HG02943 (cell line): ENCODE data around the gene KRTAP10-8.
"Not testable (repeated sequence)": the region's sequence is repeated elsewhere in the genome, so short reads cannot be mapped to it uniquely, and the experiment has no call there.

Experiments used
- ATAC-seq: cut with Tn5 transposase; IDR thresholded peaks from one replicate; pipeline ENCODE4 v1.9.1; 2021; ENCODE audit warnings: mild to moderate bottlenecking, low read depth, moderate library complexity; ENCODE audit not compliant: unreplicated experiment

Gene KRTAP10-8

GRCh38 chr21:44615466-44615865 lies 3.6 kb downstream of the KRTAP10-8 start:
- no peak for ATAC-seq

GRCh38 chr21:44615911-44616590 lies 4.2 kb downstream of the KRTAP10-8 start:
- ATAC-seq: no peak

- ATAC-seq: no peak
Observed at GRCh38 chr21:44616591-44616926, 4.7 kb downstream of the KRTAP10-8 start.

GRCh38 chr21:44617071-44617501 lies 5.2 kb downstream of the KRTAP10-8 start:
- ATAC-seq: no peak

- ATAC-seq: no peak
Observed at GRCh38 chr21:44618504-44618903, 6.6 kb downstream of the KRTAP10-8 start.

- ATAC-seq: no peak
Observed at GRCh38 chr21:44618909-44619308, 7.0 kb downstream of the KRTAP10-8 start.

GRCh38 chr21:44619886-44620285 lies 8.0 kb downstream of the KRTAP10-8 start:
- ATAC-seq: no peak

- no peak for ATAC-seq
Observed at GRCh38 chr21:44623575-44623974, 11.7 kb downstream of the KRTAP10-8 start.

- no peak for ATAC-seq
Observed at GRCh38 chr21:44625756-44626155, 13.9 kb downstream of the KRTAP10-8 start.

- ATAC-seq: no peak
Observed at GRCh38 chr21:44626262-44626661, 14.4 kb downstream of the KRTAP10-8 start.

- no peak for ATAC-seq
Observed at GRCh38 chr21:44626673-44627143, 14.8 kb downstream of the KRTAP10-8 start, which contains the start of gene KRTAP10-9. TSS of gene KRTAP10-9 (plus strand) at chr21:44627093. CDS start at chr21:44627172, 79 bp downstream.

- not testable (repeated sequence) for ATAC-seq
Observed at GRCh38 chr21:44627181-44627822, 15.4 kb downstream of the KRTAP10-8 start.

GRCh38 chr21:44627831-44628233 lies 16.0 kb downstream of the KRTAP10-8 start:
- ATAC-seq: not testable (repeated sequence)

- ATAC-seq: no peak
Observed at GRCh38 chr21:44628707-44629391, 17.0 kb downstream of the KRTAP10-8 start.

GRCh38 chr21:44630440-44630839 lies 18.6 kb downstream of the KRTAP10-8 start:
- no peak for ATAC-seq

- no peak for ATAC-seq
Observed at GRCh38 chr21:44632067-44632466, 20.2 kb downstream of the KRTAP10-8 start.

- ATAC-seq: no peak
Observed at GRCh38 chr21:44636209-44637017, 24.5 kb downstream of the KRTAP10-8 start.

- no peak for ATAC-seq
Observed at GRCh38 chr21:44637018-44637850, 25.4 kb downstream of the KRTAP10-8 start, which contains the start of gene KRTAP10-10. TSS of gene KRTAP10-10 (plus strand) at chr21:44637356. CDS start at chr21:44637418, 62 bp downstream.

GRCh38 chr21:44637851-44638348 lies 26.0 kb downstream of the KRTAP10-8 start:
- ATAC-seq: not testable (repeated sequence)
